T-helper 2 cell (primary cell): ENCODE measurements around the gene ADGRV1.
A peak's percentile ranks its signal among the peaks of the same experiment; 100 is the strongest.

Experiments
- DNase-seq, 5 experiments: peaks; one replicate each; pipeline versions ENCODE4 v3.0.0 to v3.0.0-alpha.2; 2012 to 2022

Gene ADGRV1

GRCh38 chr5:91123291-91123690 is 564.7 kb downstream of the ADGRV1 start:
- DNase-seq: no peak

GRCh38 chr5:91123901-91124300 is 565.3 kb downstream of the ADGRV1 start:
- no peak for DNase-seq

GRCh38 chr5:91125916-91126315 is 567.3 kb downstream of the ADGRV1 start:
- DNase-seq: no peak

GRCh38 chr5:91126448-91126847 is 567.9 kb downstream of the ADGRV1 start:
- no peak for DNase-seq

- no peak for DNase-seq
Measured at GRCh38 chr5:91126888-91127287, 568.3 kb downstream of the ADGRV1 start.

GRCh38 chr5:91127456-91128081 is 569.0 kb downstream of the ADGRV1 start:
- DNase-seq: no peak

GRCh38 chr5:91128604-91129003 is 570.0 kb downstream of the ADGRV1 start:
- no peak for DNase-seq

- DNase-seq: no peak
Measured at GRCh38 chr5:91129748-91130147, 571.2 kb downstream of the ADGRV1 start.

- no peak for DNase-seq
Measured at GRCh38 chr5:91130759-91131158, 572.2 kb downstream of the ADGRV1 start.

- DNase-seq: no peak
Measured at GRCh38 chr5:91132550-91132949, 574.0 kb downstream of the ADGRV1 start.

- DNase-seq: no peak
Measured at GRCh38 chr5:91133183-91133582, 574.6 kb downstream of the ADGRV1 start.

- DNase-seq: no peak
Measured at GRCh38 chr5:91135475-91136248, 577.1 kb downstream of the ADGRV1 start.

GRCh38 chr5:91136271-91136670 is 577.7 kb downstream of the ADGRV1 start:
- no peak for DNase-seq

GRCh38 chr5:91137647-91138046 is 579.0 kb downstream of the ADGRV1 start:
- no peak for DNase-seq

GRCh38 chr5:91139572-91140200 is 581.1 kb downstream of the ADGRV1 start:
- peak in 1 of 5 experiments; percentile 20 for DNase-seq

- DNase-seq: no peak
Measured at GRCh38 chr5:91140657-91141056, 582.1 kb downstream of the ADGRV1 start.

GRCh38 chr5:91141642-91142041 is 583.0 kb downstream of the ADGRV1 start:
- DNase-seq: no peak

- no peak for DNase-seq
Measured at GRCh38 chr5:91142386-91142785, 583.8 kb downstream of the ADGRV1 start.

GRCh38 chr5:91142819-91143218 is 584.2 kb downstream of the ADGRV1 start:
- no peak for DNase-seq

- no peak for DNase-seq
Measured at GRCh38 chr5:91143840-91144239, 585.2 kb downstream of the ADGRV1 start.

GRCh38 chr5:91144491-91145332 is 586.1 kb downstream of the ADGRV1 start:
- no peak for DNase-seq

GRCh38 chr5:91145333-91145620 is 586.7 kb downstream of the ADGRV1 start:
- DNase-seq: no peak

GRCh38 chr5:91146230-91146629 is 587.6 kb downstream of the ADGRV1 start:
- no peak for DNase-seq
